Neuronal stem cell (in vitro differentiated cells): ENCODE results near the gene TEKT2. TPM values are rescaled to one million over a fixed set of nuclear protein-coding genes. Genes with fewer than 3 reads are reported as not detected.

Experiments used
- DNase-seq: peaks from one replicate; pipeline ENCODE4 v3.0.0-alpha.2; 2013; ENCODE audit warnings: low spot score
- H2AFZ ChIP-seq: one replicate; pipeline ENCODE4 v1.6.1; 2013; ENCODE audit warnings: mild to moderate bottlenecking, low read length, inconsistent platforms
- H2AK5ac ChIP-seq: 2 replicates; pipeline ENCODE4 v1.6.1; 2013; ENCODE audit warnings: low read depth, mild to moderate bottlenecking, inconsistent platforms, low read length, moderate library complexity, mixed read lengths
- H2BK120ac ChIP-seq: 2 replicates; pipeline ENCODE4 v1.6.1; 2013; ENCODE audit warnings: low read depth, mild to moderate bottlenecking, inconsistent platforms, low read length, moderate library complexity, mixed read lengths
- H2BK12ac ChIP-seq: one replicate; pipeline ENCODE4 v1.6.1; 2013; ENCODE audit warnings: low read length, inconsistent platforms
- H2BK15ac ChIP-seq: 2 replicates; pipeline ENCODE4 v1.6.1; 2013; ENCODE audit warnings: mild to moderate bottlenecking, low read length, inconsistent platforms, mixed read lengths
- H2BK5ac ChIP-seq: one replicate; pipeline ENCODE4 v1.6.1; 2013; ENCODE audit warnings: inconsistent platforms, mild to moderate bottlenecking, low read length, moderate library complexity
- H3K14ac ChIP-seq: one replicate; pipeline ENCODE4 v1.6.1; 2013; ENCODE audit warnings: low read length, inconsistent platforms
- H3K18ac ChIP-seq: 2 replicates; pipeline ENCODE4 v1.6.1; 2013; ENCODE audit warnings: low read length, inconsistent platforms
- H3K23ac ChIP-seq: 2 replicates; pipeline ENCODE4 v1.6.1; 2013; ENCODE audit warnings: low read depth, mild to moderate bottlenecking, mixed read lengths, low read length, inconsistent platforms; ENCODE audit not compliant: poor library complexity
- H3K27ac ChIP-seq: replicated peaks from 3 replicates; pipeline ENCODE4 v1.5.1; 2013; ENCODE audit warnings: low read length, inconsistent platforms
- H3K27me3 ChIP-seq, 3 experiments: 2 replicates each; pipeline ENCODE4 v1.6.1; 2013; ENCODE audit warnings: low read length in 3 of 3, mild to moderate bottlenecking in 2 of 3, inconsistent platforms in 1 of 3, low read depth in 1 of 3, mixed read lengths in 1 of 3, moderate library complexity in 1 of 3; ENCODE audit not compliant: control insufficient read depth in 3 of 3, insufficient read depth in 3 of 3
- H3K36me3 ChIP-seq, 2 donors: replicated peaks in 1 of 2; 2 replicates each; pipeline ENCODE4 v1.6.1; 2013; ENCODE audit warnings: low read length in 2 of 2; ENCODE audit not compliant: control insufficient read depth in 2 of 2, insufficient read depth in 2 of 2
- H3K4ac ChIP-seq: 2 replicates; pipeline ENCODE4 v1.6.1; 2013; ENCODE audit warnings: inconsistent platforms, mild to moderate bottlenecking, low read length, moderate library complexity
- H3K4me1 ChIP-seq, 2 donors: 1 replicate in 1 of 2; 2 replicates in 1 of 2; pipeline ENCODE4 v1.6.1; 2013; ENCODE audit warnings: low read length in 2 of 2, low read depth in 1 of 2; ENCODE audit not compliant: control insufficient read depth in 2 of 2, insufficient read depth in 1 of 2
- H3K4me2 ChIP-seq: one replicate; pipeline ENCODE4 v1.6.1; 2013; ENCODE audit warnings: mild to moderate bottlenecking, low read length, inconsistent platforms; ENCODE audit not compliant: insufficient read depth, poor library complexity, severe bottlenecking
- H3K4me3 ChIP-seq, 2 donors: 2 replicates each; pipeline ENCODE4 v1.5.1; 2013; ENCODE audit warnings: low read length in 2 of 2, mild to moderate bottlenecking in 2 of 2, inconsistent platforms in 1 of 2, moderate library complexity in 1 of 2
- H3K79me1 ChIP-seq: one replicate; pipeline ENCODE4 v1.6.1; 2013; ENCODE audit warnings: low read depth, mild to moderate bottlenecking, inconsistent platforms, low read length, moderate library complexity
- H3K9ac ChIP-seq: one replicate; pipeline ENCODE4 v1.6.1; 2013; ENCODE audit warnings: mild to moderate bottlenecking, low read depth, low read length, inconsistent platforms; ENCODE audit not compliant: poor library complexity
- H3K9me3 ChIP-seq, 2 donors: replicated peaks in 1 of 2; 2 replicates each; pipeline versions ENCODE3 to v1.6.1; 2013; ENCODE audit warnings: low read length in 2 of 2, mild to moderate bottlenecking in 2 of 2, inconsistent platforms in 1 of 2, low read depth in 1 of 2, mixed read lengths in 1 of 2, moderate library complexity in 1 of 2; ENCODE audit not compliant: control insufficient read depth in 2 of 2, insufficient read depth in 1 of 2
- H4K8ac ChIP-seq: one replicate; pipeline ENCODE4 v1.6.1; 2013; ENCODE audit warnings: low read depth, mild to moderate bottlenecking, inconsistent platforms, low read length, moderate library complexity
- H4K91ac ChIP-seq: one replicate; pipeline ENCODE4 v1.6.1; 2013; ENCODE audit warnings: low read length, low read depth, mild to moderate bottlenecking, inconsistent platforms; ENCODE audit not compliant: poor library complexity
- WGBS, 2 donors: extraction: QIAGEN DNeasy Blood & Tissue Kit; methylation state at CpG; one replicate each; pipeline ENCODE4 v1.1.7; 2013; ENCODE audit warnings: missing lambda C conversion rate in 2 of 2, mixed read lengths in 1 of 2; ENCODE audit not compliant: insufficient read length in 2 of 2, insufficient replicate concordance in 1 of 2; ENCODE audit errors: extremely low coverage in 2 of 2; 5-methylcytosine and 5-hydroxymethylcytosine counted together
- polyA plus RNA-seq, 2 experiments: library from polyadenylated mRNA; stranded (reverse); fragments of 200-250 nt; gene quantifications; one replicate each; pipeline ENCODE4 v1.2.3, GENCODE V29; 2013

The TEKT2 gene, protein sequence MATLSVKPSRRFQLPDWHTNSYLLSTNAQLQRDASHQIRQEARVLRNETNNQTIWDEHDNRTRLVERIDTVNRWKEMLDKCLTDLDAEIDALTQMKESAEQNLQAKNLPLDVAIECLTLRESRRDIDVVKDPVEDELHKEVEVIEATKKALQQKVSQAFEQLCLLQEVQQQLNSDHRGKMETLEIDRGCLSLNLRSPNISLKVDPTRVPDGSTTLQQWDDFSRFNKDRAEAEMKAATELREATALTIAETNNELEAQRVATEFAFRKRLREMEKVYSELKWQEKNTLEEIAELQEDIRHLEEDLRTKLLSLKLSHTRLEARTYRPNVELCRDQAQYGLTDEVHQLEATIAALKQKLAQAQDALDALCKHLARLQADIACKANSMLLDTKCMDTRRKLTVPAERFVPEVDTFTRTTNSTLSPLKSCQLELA
- polyA plus RNA-seq (2013, experiment 1 of 2) = 8.2 TPM
- polyA plus RNA-seq (2013, experiment 2 of 2) = 8.4 TPM

DNA sequence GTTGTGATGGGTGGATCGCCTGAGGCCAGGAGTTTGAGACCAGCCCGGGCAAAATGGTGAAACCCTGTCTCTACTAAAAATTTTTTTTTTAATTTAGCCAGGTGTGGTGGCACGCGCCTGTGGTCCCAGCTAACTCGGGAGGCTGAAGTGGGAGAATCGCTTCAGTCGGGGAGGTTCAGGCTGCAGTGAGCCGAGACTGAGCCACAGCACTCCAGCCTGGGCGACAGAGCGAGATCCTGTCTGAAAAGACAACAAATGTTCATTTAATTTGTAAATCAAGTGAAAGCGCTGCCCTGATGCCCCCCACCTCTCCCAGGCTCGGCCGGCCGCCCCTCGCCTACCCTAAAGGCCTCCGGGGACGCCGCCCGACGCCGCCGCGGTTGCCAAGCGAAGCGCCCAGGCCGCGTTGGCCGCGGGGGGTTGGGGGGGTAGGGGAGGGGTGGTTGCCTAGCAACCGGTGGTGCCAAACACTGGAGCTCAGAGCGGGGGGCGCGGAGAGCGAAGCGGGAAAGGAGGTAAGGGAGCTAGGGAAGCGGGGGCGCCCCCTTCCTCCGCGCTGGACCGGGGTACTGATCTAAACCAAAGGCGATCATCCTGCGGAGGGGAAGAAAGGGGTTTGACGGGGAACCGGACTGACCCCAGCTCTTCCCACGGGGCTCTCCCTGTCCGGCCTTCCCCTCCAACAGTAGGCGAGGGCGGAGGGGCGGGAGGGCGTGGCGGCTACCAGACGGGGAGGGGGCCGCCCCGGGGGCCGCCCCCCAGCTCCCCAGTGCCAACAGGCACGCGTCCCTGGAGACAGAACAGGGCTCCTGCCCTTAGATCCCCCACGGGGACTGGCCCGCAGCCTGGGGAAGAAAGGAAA, at the start of gene TEKT2:
TSS of gene TEKT2 (plus strand) at position 460 of the 862 bp plus-strand sequence. CDS start 828 bp downstream, outside the sequence.
- no peak within 1 kb of the TSS for H4K91ac ChIP-seq
- peaks cover 13 to 15% of the 10 kb centered on the region in 2 donors for H3K36me3 ChIP-seq
- peaks cover 9 to 11% of the 10 kb centered on the region in 2 donors for H3K4me1 ChIP-seq
- H2AFZ ChIP-seq = peak within 1 kb of the TSS; percentile 94
- peak within 1 kb of the TSS; percentile 57 for H3K27ac ChIP-seq
- H2BK12ac ChIP-seq = peak within 1 kb of the TSS; percentile 88
- peaks cover 6% of the 10 kb centered on the region for H3K79me1 ChIP-seq
- no peak within 1 kb of the TSS for H4K8ac ChIP-seq
- peak within 1 kb of the TSS; percentile 17 for H3K9ac ChIP-seq
- peak; percentile 89 for DNase-seq
- peak within 1 kb of the TSS; percentile 98 for H3K18ac ChIP-seq
- H3K9me3 ChIP-seq = no peaks in the 10 kb centered on the region
- no CpG with 5 or more reads among the region's 59 CpGs for WGBS, 2 donors
- H3K27me3 ChIP-seq = no peaks in the 10 kb centered on the region
- H3K14ac ChIP-seq = peak within 1 kb of the TSS; percentile 65
- no peak within 1 kb of the TSS for H3K4ac ChIP-seq
- H3K23ac ChIP-seq = no peak within 1 kb of the TSS
- no peak within 1 kb of the TSS for H2BK120ac ChIP-seq
- H3K4me2 ChIP-seq = peak within 1 kb of the TSS; percentile 95
- peak within 1 kb of the TSS; percentile 44 for H2BK5ac ChIP-seq
- H2AK5ac ChIP-seq = peak within 1 kb of the TSS; percentile 32
- H2BK15ac ChIP-seq = peak within 1 kb of the TSS; percentile 98
- H3K4me3 ChIP-seq = peak within 1 kb of the TSS; percentile 54 to 80

DNA sequence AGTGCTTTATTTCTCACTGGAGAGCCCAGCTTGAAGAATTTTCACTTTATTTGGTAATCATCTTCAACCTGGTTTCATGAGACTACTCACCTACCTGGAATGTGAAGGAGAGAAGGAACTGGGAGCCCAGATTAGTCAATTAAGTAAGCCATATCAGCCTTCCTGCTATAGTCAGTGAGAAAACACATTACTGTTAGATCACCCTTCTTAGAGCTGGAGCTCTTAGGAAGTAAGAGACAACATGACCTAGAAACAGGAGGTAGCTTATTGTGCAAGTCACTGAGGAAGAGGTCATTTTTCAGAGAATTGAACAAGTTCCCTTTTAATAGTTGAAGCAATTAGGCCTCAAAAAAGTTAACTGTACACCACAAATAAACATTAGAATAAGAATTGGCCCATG, 49.2 kb upstream of the TEKT2 start:
- Histone ChIP-seq H3K4me2 (no peak overlapping the region), H3K9ac (no peak overlapping the region), H3K79me1 (no peaks in the 10 kb centered on the region), H3K27ac (no peak overlapping the region), H3K36me3 (peaks cover 0 to 90% of the 10 kb centered on the region in 2 donors), H2AFZ (no peak overlapping the region), H3K23ac (no peak overlapping the region), H2BK12ac (no peak overlapping the region), H3K27me3 (no peaks in the 10 kb centered on the region), H3K4me1 (no peaks in the 10 kb centered on the region), H2BK120ac (no peak overlapping the region), H3K4me3 (no peak overlapping the region), H2AK5ac (no peak overlapping the region), H2BK15ac (no peak overlapping the region), H3K14ac (no peak overlapping the region), H4K8ac (no peak overlapping the region), H4K91ac (no peak overlapping the region), H3K18ac (no peak overlapping the region), H3K4ac (no peak overlapping the region), H3K9me3 (no peaks in the 10 kb centered on the region), H2BK5ac (no peak overlapping the region)
- no peak for DNase-seq

- no peak overlapping the region for H3K9ac ChIP-seq
- no peak overlapping the region for H3K18ac ChIP-seq
- no peak overlapping the region for H4K91ac ChIP-seq
- no peak overlapping the region for H3K14ac ChIP-seq
- peaks cover 0 to 92% of the 10 kb centered on the region in 2 donors for H3K36me3 ChIP-seq
- H2BK5ac ChIP-seq = no peak overlapping the region
- H4K8ac ChIP-seq = no peak overlapping the region
- no peaks in the 10 kb centered on the region for H3K4me1 ChIP-seq
- H2BK120ac ChIP-seq = no peak overlapping the region
- no peak overlapping the region for H3K23ac ChIP-seq
- H2AK5ac ChIP-seq = no peak overlapping the region
- no peaks in the 10 kb centered on the region for H3K79me1 ChIP-seq
- H3K4ac ChIP-seq = no peak overlapping the region
- H2BK12ac ChIP-seq = no peak overlapping the region
- no peak overlapping the region for H3K4me2 ChIP-seq
- H3K9me3 ChIP-seq = no peaks in the 10 kb centered on the region
- H3K27me3 ChIP-seq = no peaks in the 10 kb centered on the region
- DNase-seq = no peak
- WGBS, 2 donors = no CpG with 5 or more reads among the region's 3 CpGs
- H3K4me3 ChIP-seq = no peak overlapping the region
- H2AFZ ChIP-seq = no peak overlapping the region
- no peak overlapping the region for H3K27ac ChIP-seq
- H2BK15ac ChIP-seq = no peak overlapping the region
These were observed 48.7 kb upstream of the TEKT2 start for GRCh38 chr1:36035154-36035553.

DNA sequence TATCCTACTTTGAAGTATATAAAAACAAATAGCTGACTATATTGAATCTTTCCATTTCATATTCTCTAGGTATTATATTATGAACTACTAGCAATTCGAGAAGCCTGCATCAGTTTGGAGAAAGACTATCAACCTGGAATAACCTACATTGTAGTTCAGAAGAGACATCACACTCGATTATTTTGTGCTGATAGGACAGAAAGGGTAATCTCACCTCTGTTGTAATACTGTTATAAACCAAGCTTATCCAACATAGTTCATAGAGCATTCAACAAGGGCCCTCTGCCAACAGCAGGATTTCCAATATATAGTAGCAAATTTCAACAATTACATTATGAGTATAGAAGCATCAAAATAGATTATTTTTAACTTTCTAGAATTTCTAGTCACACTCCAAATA, 43.7 kb upstream of the TEKT2 start:
- Histone ChIP-seq H2AK5ac (no peak overlapping the region), H3K27ac (no peak overlapping the region), H2AFZ (no peak overlapping the region), H3K4ac (no peak overlapping the region), H3K4me1 (no peaks in the 10 kb centered on the region), H2BK5ac (no peak overlapping the region), H3K14ac (no peak overlapping the region), H3K4me2 (no peak overlapping the region), H3K23ac (no peak overlapping the region), H4K8ac (no peak overlapping the region), H3K79me1 (no peaks in the 10 kb centered on the region), H4K91ac (no peak overlapping the region), H3K18ac (no peak overlapping the region), H3K9me3 (no peaks in the 10 kb centered on the region), H2BK120ac (no peak overlapping the region), H3K36me3 (peaks cover 1 to 92% of the 10 kb centered on the region in 2 donors), H2BK15ac (no peak overlapping the region), H3K4me3 (no peak overlapping the region), H3K9ac (no peak overlapping the region), H2BK12ac (no peak overlapping the region), H3K27me3 (no peaks in the 10 kb centered on the region)
- WGBS, 2 donors = no CpG with 5 or more reads among the region's 2 CpGs
- no peak for DNase-seq
